GF-D8 (cell line): Measurements from ENCODE around the gene ITPK1.
"Not testable (repeated sequence)": the region's sequence is repeated elsewhere in the genome, so short reads cannot be mapped to it uniquely, and the experiment has no call there.

Experiments
- DNase-seq: peaks from one replicate; lab custom pipeline; 2025; lab: John Stamatoyannopoulos, UW

The ITPK1 gene

GRCh38 chr14:93131257-93131820 lies 15.6 kb upstream of the ITPK1 start:
- DNase-seq, result not testable (repeated sequence)

GRCh38 chr14:93128725-93129459 lies 13.2 kb upstream of the ITPK1 start:
- DNase-seq, result no peak

- DNase-seq, result no peak
Measured at GRCh38 chr14:93126111-93126510, 10.4 kb upstream of the ITPK1 start.

GRCh38 chr14:93122826-93123225 lies 7.1 kb upstream of the ITPK1 start:
- no peak for DNase-seq

- no peak for DNase-seq
Measured at GRCh38 chr14:93121030-93121834, 5.5 kb upstream of the ITPK1 start.

- DNase-seq, result no peak
Measured at GRCh38 chr14:93120517-93120916, 4.8 kb upstream of the ITPK1 start.

GRCh38 chr14:93116676-93117200 lies 1.0 kb upstream of the ITPK1 start:
- DNase-seq, result no peak

- DNase-seq, result peak; percentile 27
Measured at GRCh38 chr14:93115069-93115820, 480 bp downstream of the ITPK1 start.

GRCh38 chr14:93114713-93115068 lies 1.0 kb downstream of the ITPK1 start:
- no peak for DNase-seq

- no peak for DNase-seq
Measured at GRCh38 chr14:93114068-93114710, 1.5 kb downstream of the ITPK1 start.

- no peak for DNase-seq
Measured at GRCh38 chr14:93113678-93114067, 2.1 kb downstream of the ITPK1 start.

- DNase-seq, result no peak
Measured at GRCh38 chr14:93112891-93113677, 2.6 kb downstream of the ITPK1 start.

GRCh38 chr14:93111541-93111940 lies 4.2 kb downstream of the ITPK1 start:
- not testable (repeated sequence) for DNase-seq

- no peak for DNase-seq
Measured at GRCh38 chr14:93110856-93111419, 4.8 kb downstream of the ITPK1 start.

- DNase-seq, result no peak
Measured at GRCh38 chr14:93109572-93110481, 5.9 kb downstream of the ITPK1 start.

GRCh38 chr14:93108105-93108504 lies 7.6 kb downstream of the ITPK1 start:
- DNase-seq, result no peak

GRCh38 chr14:93107453-93107852 lies 8.3 kb downstream of the ITPK1 start:
- DNase-seq, result no peak

- DNase-seq, result no peak
Measured at GRCh38 chr14:93106541-93107156, 9.1 kb downstream of the ITPK1 start.

- DNase-seq, result not testable (repeated sequence)
Measured at GRCh38 chr14:93105856-93106255, 9.9 kb downstream of the ITPK1 start.
